ENCODE measurements around the gene ZC3H7B.

DNA sequence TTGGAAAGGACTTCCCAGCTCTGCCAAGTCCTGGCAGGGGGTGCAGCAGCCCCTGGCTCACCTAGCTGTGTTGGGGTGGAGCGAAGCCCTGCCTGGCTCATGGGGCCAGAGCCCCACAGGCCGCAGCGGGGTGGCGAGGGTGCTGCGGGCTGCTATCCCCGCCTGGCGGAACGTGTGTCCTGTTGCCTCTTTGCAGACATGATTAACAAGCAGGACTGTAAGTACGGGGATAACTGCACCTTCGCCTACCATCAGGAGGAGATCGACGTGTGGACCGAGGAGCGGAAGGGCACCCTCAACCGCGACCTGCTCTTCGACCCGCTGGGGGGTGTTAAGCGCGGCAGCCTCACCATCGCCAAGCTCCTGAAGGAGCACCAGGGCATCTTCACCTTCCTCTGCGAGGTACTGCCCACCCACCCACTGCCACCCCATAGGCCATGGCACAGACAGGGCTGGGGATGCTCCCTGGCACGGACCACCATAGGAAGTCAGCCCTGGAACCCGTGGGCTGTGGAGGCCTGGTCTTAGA is 44.5 kb downstream of the ZC3H7B start:
- TF ChIP-seq EZH2 (IDR thresholded peaks at IDR 0.05; ENCODE audit: insufficient read depth, poor library complexity, severe bottlenecking), result no peak
- TF ChIP-seq EZH2phosphoT487 (IDR thresholded peaks at IDR 0.05; ENCODE audit: insufficient read depth, low read depth), result no peak
